ENCODE measurements around the gene TMEM182. TPM values are rescaled to one million over a fixed set of nuclear protein-coding genes. Genes with fewer than 3 reads are reported as not detected.

The TMEM182 gene
- total RNA-seq, 1 donor from 2014 or later = 5.8 TPM

DNA sequence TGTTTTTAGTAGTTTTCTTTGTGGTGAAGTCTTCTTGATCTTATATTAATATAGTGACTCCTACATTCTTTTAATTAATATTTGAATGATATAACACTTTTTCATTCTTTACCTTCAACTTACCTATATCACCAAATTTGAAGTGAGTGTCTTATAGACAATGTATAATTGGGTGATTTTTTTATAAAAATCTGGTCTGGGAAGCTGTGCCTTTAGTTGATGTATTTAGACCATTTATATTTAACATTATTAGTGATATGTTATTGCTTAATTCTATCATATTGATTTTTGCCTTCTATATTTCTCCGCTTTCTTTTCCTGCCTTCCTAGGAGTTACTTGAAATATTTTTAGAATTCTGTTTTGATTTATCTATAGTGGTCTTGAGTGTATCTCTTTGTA is 16.4 kb downstream of the TMEM182 start:
- TF ChIP-seq EZH2 (IDR thresholded peaks at IDR 0.05; ENCODE audit: insufficient read depth, low read length) = no peak
- TF ChIP-seq, protein P1, sequence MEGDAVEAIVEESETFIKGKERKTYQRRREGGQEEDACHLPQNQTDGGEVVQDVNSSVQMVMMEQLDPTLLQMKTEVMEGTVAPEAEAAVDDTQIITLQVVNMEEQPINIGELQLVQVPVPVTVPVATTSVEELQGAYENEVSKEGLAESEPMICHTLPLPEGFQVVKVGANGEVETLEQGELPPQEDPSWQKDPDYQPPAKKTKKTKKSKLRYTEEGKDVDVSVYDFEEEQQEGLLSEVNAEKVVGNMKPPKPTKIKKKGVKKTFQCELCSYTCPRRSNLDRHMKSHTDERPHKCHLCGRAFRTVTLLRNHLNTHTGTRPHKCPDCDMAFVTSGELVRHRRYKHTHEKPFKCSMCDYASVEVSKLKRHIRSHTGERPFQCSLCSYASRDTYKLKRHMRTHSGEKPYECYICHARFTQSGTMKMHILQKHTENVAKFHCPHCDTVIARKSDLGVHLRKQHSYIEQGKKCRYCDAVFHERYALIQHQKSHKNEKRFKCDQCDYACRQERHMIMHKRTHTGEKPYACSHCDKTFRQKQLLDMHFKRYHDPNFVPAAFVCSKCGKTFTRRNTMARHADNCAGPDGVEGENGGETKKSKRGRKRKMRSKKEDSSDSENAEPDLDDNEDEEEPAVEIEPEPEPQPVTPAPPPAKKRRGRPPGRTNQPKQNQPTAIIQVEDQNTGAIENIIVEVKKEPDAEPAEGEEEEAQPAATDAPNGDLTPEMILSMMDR (IDR thresholded peaks at IDR 0.05; ENCODE audit: insufficient read depth, low read depth, low read length) = no peak
- Histone ChIP-seq H3K79me2 (ENCODE audit: insufficient read depth, low read length) (no peaks in the 10 kb centered on the region), H3K9me3 (ENCODE audit: insufficient read depth, low read depth, low read length) (no peaks in the 10 kb centered on the region), H3K4me2 (ENCODE audit: low read length) (no peak overlapping the region), H3K9ac (ENCODE audit: low read length) (no peak overlapping the region), H3K27ac (ENCODE audit: low read depth, low read length) (no peak overlapping the region), H2AFZ (ENCODE audit: low read depth, low read length) (no peak overlapping the region), H3K4me1 (ENCODE audit: insufficient read depth, low read length) (no peaks in the 10 kb centered on the region), H3K36me3 (ENCODE audit: insufficient read depth, low read length) (no peaks in the 10 kb centered on the region), H4K20me1 (ENCODE audit: insufficient read depth, low read length) (no peaks in the 10 kb centered on the region), H3K4me3 (ENCODE audit: insufficient read depth, low read depth, low read length) (no peak overlapping the region), H3K27me3 (ENCODE audit: insufficient read depth, low read length) (no peaks in the 10 kb centered on the region)
- H3K4me3 Mint-ChIP-seq (ENCODE audit: unreplicated experiment) = no peak overlapping the region
- no peaks in the 10 kb centered on the region for H3K27me3 Mint-ChIP-seq (ENCODE audit: low read depth, unreplicated experiment)
- H3K9me3 Mint-ChIP-seq (ENCODE audit: unreplicated experiment) = no peaks in the 10 kb centered on the region
- no peak overlapping the region for H3K27ac Mint-ChIP-seq (ENCODE audit: unreplicated experiment)
- DNase-seq (ENCODE audit: low read depth) (no peak), FAIRE-seq (no peak)
- H3K36me3 Mint-ChIP-seq (ENCODE audit: low read depth, unreplicated experiment) = no peaks in the 10 kb centered on the region
- no peaks in the 10 kb centered on the region for H3K4me1 Mint-ChIP-seq (ENCODE audit: low read depth, unreplicated experiment)

- no peak overlapping the region for H3K4me3 ChIP-seq (ENCODE audit: insufficient read depth, low read depth, low read length)
- no peak overlapping the region for H3K27ac Mint-ChIP-seq (ENCODE audit: unreplicated experiment)
- no peak for FAIRE-seq
- H3K4me3 Mint-ChIP-seq (ENCODE audit: unreplicated experiment) = no peak overlapping the region
- no peaks in the 10 kb centered on the region for H4K20me1 ChIP-seq (ENCODE audit: insufficient read depth, low read length)
- no peaks in the 10 kb centered on the region for H3K79me2 ChIP-seq (ENCODE audit: insufficient read depth, low read length)
- H3K4me2 ChIP-seq (ENCODE audit: low read length) = no peak overlapping the region
- peaks cover 3% of the 10 kb centered on the region for H3K4me1 Mint-ChIP-seq (ENCODE audit: low read depth, unreplicated experiment)
- no peak overlapping the region for H2AFZ ChIP-seq (ENCODE audit: low read depth, low read length)
- no peaks in the 10 kb centered on the region for H3K36me3 Mint-ChIP-seq (ENCODE audit: low read depth, unreplicated experiment)
- no peak overlapping the region for H3K27ac ChIP-seq (ENCODE audit: low read depth, low read length)
- H3K36me3 ChIP-seq (ENCODE audit: insufficient read depth, low read length) = no peaks in the 10 kb centered on the region
- no peak for DNase-seq (ENCODE audit: low read depth)
- no peaks in the 10 kb centered on the region for H3K9me3 ChIP-seq (ENCODE audit: insufficient read depth, low read depth, low read length)
- no peaks in the 10 kb centered on the region for H3K4me1 ChIP-seq (ENCODE audit: insufficient read depth, low read length)
- no peaks in the 10 kb centered on the region for H3K27me3 Mint-ChIP-seq (ENCODE audit: low read depth, unreplicated experiment)
- H3K9ac ChIP-seq (ENCODE audit: low read length) = no peak overlapping the region
- H3K27me3 ChIP-seq (ENCODE audit: insufficient read depth, low read length) = no peaks in the 10 kb centered on the region
- TF ChIP-seq EZH2 (IDR thresholded peaks at IDR 0.05; ENCODE audit: insufficient read depth, low read length) = no peak
- TF ChIP-seq, protein P1 (IDR thresholded peaks at IDR 0.05; ENCODE audit: insufficient read depth, low read depth, low read length) = no peak
- H3K9me3 Mint-ChIP-seq (ENCODE audit: unreplicated experiment) = no peaks in the 10 kb centered on the region
Measured at GRCh38 chr2:102780467-102780866, 18.6 kb downstream of the TMEM182 start.

DNA sequence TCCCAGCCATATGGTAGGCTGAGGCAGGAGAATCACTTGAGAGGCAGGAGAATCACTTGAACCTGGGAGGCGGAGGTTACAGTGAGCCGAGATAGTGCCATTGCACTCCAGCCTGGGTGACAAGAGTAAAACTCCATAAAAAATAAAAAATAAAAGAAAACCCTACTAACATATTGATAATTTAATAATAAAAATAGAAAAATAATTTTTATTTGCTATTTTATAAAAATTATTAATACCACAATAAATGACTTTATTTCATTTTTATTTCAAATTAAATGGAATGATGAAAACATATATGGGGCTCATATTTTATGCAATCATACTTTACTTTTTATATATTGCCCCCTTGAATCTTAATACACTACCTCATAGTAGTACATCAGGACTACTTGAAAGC is 20.4 kb downstream of the TMEM182 start:
- no peak overlapping the region for H3K4me2 ChIP-seq (ENCODE audit: low read length)
- no peak overlapping the region for H3K4me3 Mint-ChIP-seq (ENCODE audit: unreplicated experiment)

More for the DNA sequence above, 20.4 kb downstream of the TMEM182 start:
- H3K27me3 Mint-ChIP-seq (ENCODE audit: low read depth, unreplicated experiment) = no peaks in the 10 kb centered on the region
- Histone ChIP-seq H3K27me3 (ENCODE audit: insufficient read depth, low read length) (no peaks in the 10 kb centered on the region), H3K27ac (ENCODE audit: low read depth, low read length) (no peak overlapping the region), H4K20me1 (ENCODE audit: insufficient read depth, low read length) (no peaks in the 10 kb centered on the region), H3K79me2 (ENCODE audit: insufficient read depth, low read length) (no peaks in the 10 kb centered on the region), H3K9ac (ENCODE audit: low read length) (no peak overlapping the region), H2AFZ (ENCODE audit: low read depth, low read length) (no peak overlapping the region), H3K4me1 (ENCODE audit: insufficient read depth, low read length) (no peaks in the 10 kb centered on the region), H3K36me3 (ENCODE audit: insufficient read depth, low read length) (no peaks in the 10 kb centered on the region), H3K4me3 (ENCODE audit: insufficient read depth, low read depth, low read length) (no peak overlapping the region), H3K9me3 (ENCODE audit: insufficient read depth, low read depth, low read length) (no peaks in the 10 kb centered on the region)
- no peaks in the 10 kb centered on the region for H3K9me3 Mint-ChIP-seq (ENCODE audit: unreplicated experiment)
- no peak for DNase-seq (ENCODE audit: low read depth)
- H3K27ac Mint-ChIP-seq (ENCODE audit: unreplicated experiment) = no peak overlapping the region
- no peak for FAIRE-seq
- no peak for TF ChIP-seq EZH2 (IDR thresholded peaks at IDR 0.05; ENCODE audit: insufficient read depth, low read length)
- TF ChIP-seq, protein P1 (IDR thresholded peaks at IDR 0.05; ENCODE audit: insufficient read depth, low read depth, low read length) = no peak
- H3K36me3 Mint-ChIP-seq (ENCODE audit: low read depth, unreplicated experiment) = peaks cover 1% of the 10 kb centered on the region
- H3K4me1 Mint-ChIP-seq (ENCODE audit: low read depth, unreplicated experiment) = peaks cover 3% of the 10 kb centered on the region

All from astrocyte (in vitro differentiated cells and primary cell).